ENCODE data around the gene LILRA6. TPM values are rescaled to one million over a fixed set of nuclear protein-coding genes. Genes with fewer than 3 reads are reported as not detected.
A peak's percentile ranks its signal among the peaks of the same experiment; 100 is the strongest.
"Not testable (repeated sequence)": the region's sequence is repeated elsewhere in the genome, so short reads cannot be mapped to it uniquely, and the experiment has no call there.

Gene LILRA6
- 2.3 TPM for total RNA-seq
- long read RNA-seq, partial matches to known transcripts, result 3 of 3 reads
- long read RNA-seq, other reads (novel, unspliced or antisense), result 0 of 3 reads

- ATAC-seq, result peak; percentile 82
- intact Hi-C loops (cut with micrococcal nuclease); DNase-seq: not testable (repeated sequence)
These were observed at the start of gene LILRA6 for GRCh38 chr19:54242646-54243045. LILRA6 (minus strand) TSS chr19:54242790.

- intact Hi-C loops (cut with micrococcal nuclease); ATAC-seq; DNase-seq: not testable (repeated sequence)
These were observed 46.6 kb upstream of the LILRA6 start for GRCh38 chr19:54289160-54289559.

- ATAC-seq, result no peak
- DNase-seq, result no peak
- intact Hi-C loops (cut with micrococcal nuclease), result no loop called here
These were observed 44.9 kb upstream of the LILRA6 start for GRCh38 chr19:54287456-54287855.

GRCh38 chr19:54286283-54286682 is 43.7 kb upstream of the LILRA6 start:
- ATAC-seq; intact Hi-C loops (cut with micrococcal nuclease); DNase-seq: not testable (repeated sequence)

- DNase-seq; intact Hi-C loops (cut with micrococcal nuclease): not testable (repeated sequence)
- ATAC-seq, result peak; percentile 37
These were observed 43.0 kb upstream of the LILRA6 start for GRCh38 chr19:54285427-54286056.

- DNase-seq (no peak), ATAC-seq (peak; percentile 17)
- intact Hi-C loops (cut with micrococcal nuclease), result no loop called here
These were observed 40.3 kb upstream of the LILRA6 start for GRCh38 chr19:54282686-54283470.

- intact Hi-C loops (cut with micrococcal nuclease); DNase-seq; ATAC-seq: not testable (repeated sequence)
These were observed 39.1 kb upstream of the LILRA6 start for GRCh38 chr19:54281729-54282075.

- DNase-seq, result no peak
- intact Hi-C loops (cut with micrococcal nuclease), result no loop called here
- peak; percentile 56 for ATAC-seq
These were observed 38.6 kb upstream of the LILRA6 start, which contains the start of gene LILRB2 for GRCh38 chr19:54281007-54281728. LILRB2 (minus strand) TSS chr19:54281110; CDS start chr19:54280496, 614 bp downstream.

- peak; percentile 74 for ATAC-seq
- intact Hi-C loops (cut with micrococcal nuclease); DNase-seq: not testable (repeated sequence)
These were observed 37.9 kb upstream of the LILRA6 start for GRCh38 chr19:54280441-54280840.

- intact Hi-C loops (cut with micrococcal nuclease); ATAC-seq; DNase-seq: not testable (repeated sequence)
These were observed 37.4 kb upstream of the LILRA6 start for GRCh38 chr19:54280025-54280424.

GRCh38 chr19:54279406-54279962 is 36.9 kb upstream of the LILRA6 start:
- DNase-seq (no peak), ATAC-seq (no peak)
- intact Hi-C loops (cut with micrococcal nuclease), result no loop called here

- DNase-seq; ATAC-seq; intact Hi-C loops (cut with micrococcal nuclease): not testable (repeated sequence)
These were observed 36.1 kb upstream of the LILRA6 start for GRCh38 chr19:54278571-54279195.

- DNase-seq; ATAC-seq; intact Hi-C loops (cut with micrococcal nuclease): not testable (repeated sequence)
These were observed 35.5 kb upstream of the LILRA6 start for GRCh38 chr19:54278056-54278455.

- intact Hi-C loops (cut with micrococcal nuclease); DNase-seq; ATAC-seq: not testable (repeated sequence)
These were observed 34.6 kb upstream of the LILRA6 start for GRCh38 chr19:54277111-54277615.

GRCh38 chr19:54275951-54276350 is 33.4 kb upstream of the LILRA6 start:
- DNase-seq, result no peak
- intact Hi-C loops (cut with micrococcal nuclease), result no loop called here

GRCh38 chr19:54274516-54274915 is 31.9 kb upstream of the LILRA6 start:
- ATAC-seq; DNase-seq; intact Hi-C loops (cut with micrococcal nuclease): not testable (repeated sequence)

More at GRCh38 chr19:54275951-54276350, 33.4 kb upstream of the LILRA6 start:
- no peak for ATAC-seq

- no peak for DNase-seq
- intact Hi-C loops (cut with micrococcal nuclease), result no loop called here
These were observed 31.2 kb upstream of the LILRA6 start for GRCh38 chr19:54273821-54274220.

GRCh38 chr19:54272181-54272580 is 29.6 kb upstream of the LILRA6 start:
- intact Hi-C loops (cut with micrococcal nuclease); DNase-seq: not testable (repeated sequence)
- ATAC-seq, result peak; percentile 14

More at GRCh38 chr19:54273821-54274220, 31.2 kb upstream of the LILRA6 start:
- no peak for ATAC-seq

All from left ventricle myocardium superior (tissue), 1 donor.